ENCODE data around the gene CALM1.

DNA sequence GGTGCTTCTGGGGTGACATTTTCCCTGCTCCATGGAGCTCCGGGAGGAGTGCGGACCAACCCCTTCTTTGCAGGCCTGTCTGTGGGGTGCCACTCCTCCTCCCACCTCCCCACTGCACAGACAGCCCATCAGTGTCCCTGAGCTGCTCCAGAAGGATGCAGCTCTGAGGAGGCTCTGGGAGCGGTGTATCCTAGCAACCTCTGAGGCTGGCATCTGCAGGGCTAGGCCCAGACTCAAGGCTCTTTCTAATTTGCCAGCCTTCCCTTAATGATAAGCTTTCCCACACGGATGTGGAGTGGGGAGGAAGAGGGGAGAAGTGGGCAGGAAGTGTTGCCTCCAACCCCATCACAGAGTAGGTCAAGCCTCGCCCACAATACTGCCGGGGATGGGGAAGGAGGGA, 59.7 kb downstream of the CALM1 start:
- TF ChIP-seq ESRRG (CRISPR knock-in tag; IDR thresholded peaks at IDR 0.05) (no peak), CREB5 (CRISPR knock-in tag; IDR thresholded peaks at IDR 0.05; ENCODE audit: low read depth) (no peak), RARB (CRISPR knock-in tag; IDR thresholded peaks at IDR 0.05) (no peak), ZFP30 (CRISPR knock-in tag; IDR thresholded peaks at IDR 0.05) (no peak), ZFP3 (CRISPR knock-in tag; IDR thresholded peaks at IDR 0.05) (no peak), ZNF565 (CRISPR knock-in tag; conservative IDR thresholded peaks at IDR 0.05; ENCODE audit: low read depth) (no peak), CSRNP3 (CRISPR knock-in tag; IDR thresholded peaks at IDR 0.05) (no peak), ARNTL (CRISPR knock-in tag; IDR thresholded peaks at IDR 0.05; ENCODE audit: borderline replicate concordance, low read depth) (no peak), ZC3H10 (CRISPR knock-in tag; IDR thresholded peaks at IDR 0.05) (no peak)
- TF ChIP-seq, protein P1, sequence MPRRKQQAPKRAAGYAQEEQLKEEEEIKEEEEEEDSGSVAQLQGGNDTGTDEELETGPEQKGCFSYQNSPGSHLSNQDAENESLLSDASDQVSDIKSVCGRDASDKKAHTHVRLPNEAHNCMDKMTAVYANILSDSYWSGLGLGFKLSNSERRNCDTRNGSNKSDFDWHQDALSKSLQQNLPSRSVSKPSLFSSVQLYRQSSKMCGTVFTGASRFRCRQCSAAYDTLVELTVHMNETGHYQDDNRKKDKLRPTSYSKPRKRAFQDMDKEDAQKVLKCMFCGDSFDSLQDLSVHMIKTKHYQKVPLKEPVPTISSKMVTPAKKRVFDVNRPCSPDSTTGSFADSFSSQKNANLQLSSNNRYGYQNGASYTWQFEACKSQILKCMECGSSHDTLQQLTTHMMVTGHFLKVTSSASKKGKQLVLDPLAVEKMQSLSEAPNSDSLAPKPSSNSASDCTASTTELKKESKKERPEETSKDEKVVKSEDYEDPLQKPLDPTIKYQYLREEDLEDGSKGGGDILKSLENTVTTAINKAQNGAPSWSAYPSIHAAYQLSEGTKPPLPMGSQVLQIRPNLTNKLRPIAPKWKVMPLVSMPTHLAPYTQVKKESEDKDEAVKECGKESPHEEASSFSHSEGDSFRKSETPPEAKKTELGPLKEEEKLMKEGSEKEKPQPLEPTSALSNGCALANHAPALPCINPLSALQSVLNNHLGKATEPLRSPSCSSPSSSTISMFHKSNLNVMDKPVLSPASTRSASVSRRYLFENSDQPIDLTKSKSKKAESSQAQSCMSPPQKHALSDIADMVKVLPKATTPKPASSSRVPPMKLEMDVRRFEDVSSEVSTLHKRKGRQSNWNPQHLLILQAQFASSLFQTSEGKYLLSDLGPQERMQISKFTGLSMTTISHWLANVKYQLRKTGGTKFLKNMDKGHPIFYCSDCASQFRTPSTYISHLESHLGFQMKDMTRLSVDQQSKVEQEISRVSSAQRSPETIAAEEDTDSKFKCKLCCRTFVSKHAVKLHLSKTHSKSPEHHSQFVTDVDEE (CRISPR knock-in tag; IDR thresholded peaks at IDR 0.05), result no peak
- TF ChIP-seq, protein P2, sequence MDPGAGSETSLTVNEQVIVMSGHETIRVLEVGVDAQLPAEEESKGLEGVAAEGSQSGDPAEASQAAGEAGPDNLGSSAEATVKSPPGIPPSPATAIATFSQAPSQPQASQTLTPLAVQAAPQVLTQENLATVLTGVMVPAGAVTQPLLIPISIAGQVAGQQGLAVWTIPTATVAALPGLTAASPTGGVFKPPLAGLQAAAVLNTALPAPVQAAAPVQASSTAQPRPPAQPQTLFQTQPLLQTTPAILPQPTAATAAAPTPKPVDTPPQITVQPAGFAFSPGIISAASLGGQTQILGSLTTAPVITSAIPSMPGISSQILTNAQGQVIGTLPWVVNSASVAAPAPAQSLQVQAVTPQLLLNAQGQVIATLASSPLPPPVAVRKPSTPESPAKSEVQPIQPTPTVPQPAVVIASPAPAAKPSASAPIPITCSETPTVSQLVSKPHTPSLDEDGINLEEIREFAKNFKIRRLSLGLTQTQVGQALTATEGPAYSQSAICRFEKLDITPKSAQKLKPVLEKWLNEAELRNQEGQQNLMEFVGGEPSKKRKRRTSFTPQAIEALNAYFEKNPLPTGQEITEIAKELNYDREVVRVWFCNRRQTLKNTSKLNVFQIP (CRISPR knock-in tag; IDR thresholded peaks at IDR 0.05; ENCODE audit: borderline replicate concordance, low read depth), result no peak
- TF ChIP-seq, protein P3, sequence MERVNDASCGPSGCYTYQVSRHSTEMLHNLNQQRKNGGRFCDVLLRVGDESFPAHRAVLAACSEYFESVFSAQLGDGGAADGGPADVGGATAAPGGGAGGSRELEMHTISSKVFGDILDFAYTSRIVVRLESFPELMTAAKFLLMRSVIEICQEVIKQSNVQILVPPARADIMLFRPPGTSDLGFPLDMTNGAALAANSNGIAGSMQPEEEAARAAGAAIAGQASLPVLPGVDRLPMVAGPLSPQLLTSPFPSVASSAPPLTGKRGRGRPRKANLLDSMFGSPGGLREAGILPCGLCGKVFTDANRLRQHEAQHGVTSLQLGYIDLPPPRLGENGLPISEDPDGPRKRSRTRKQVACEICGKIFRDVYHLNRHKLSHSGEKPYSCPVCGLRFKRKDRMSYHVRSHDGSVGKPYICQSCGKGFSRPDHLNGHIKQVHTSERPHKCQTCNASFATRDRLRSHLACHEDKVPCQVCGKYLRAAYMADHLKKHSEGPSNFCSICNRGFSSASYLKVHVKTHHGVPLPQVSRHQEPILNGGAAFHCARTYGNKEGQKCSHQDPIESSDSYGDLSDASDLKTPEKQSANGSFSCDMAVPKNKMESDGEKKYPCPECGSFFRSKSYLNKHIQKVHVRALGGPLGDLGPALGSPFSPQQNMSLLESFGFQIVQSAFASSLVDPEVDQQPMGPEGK (CRISPR knock-in tag; IDR thresholded peaks at IDR 0.05; ENCODE audit: borderline replicate concordance), result no peak
